Progenitor cell of endocrine pancreas (in vitro differentiated cells): ENCODE measurements around the gene FNDC3B. TPM values are rescaled to one million over a fixed set of nuclear protein-coding genes. Genes with fewer than 3 reads are reported as not detected.

Experiments used
- DNase-seq: peaks from one replicate; pipeline ENCODE4 v3.0.0; 2021; ENCODE audit warnings: low spot score; ENCODE audit not compliant: unreplicated experiment
- H3K27ac Mint-ChIP-seq: 2 replicates; pipeline ENCODE4 v1.8.0; 2021; ENCODE audit warnings: mild to moderate bottlenecking, moderate library complexity, mixed read lengths
- H3K27me3 Mint-ChIP-seq: 2 replicates; pipeline ENCODE4 v1.8.0; 2021; ENCODE audit warnings: mixed read lengths
- H3K36me3 Mint-ChIP-seq: 2 replicates; pipeline ENCODE4 v1.8.0; 2022; ENCODE audit warnings: mixed read lengths; ENCODE audit not compliant: insufficient read depth
- H3K4me1 Mint-ChIP-seq: 2 replicates; pipeline ENCODE4 v1.8.0; 2021; ENCODE audit warnings: low read depth, mixed read lengths
- H3K4me3 Mint-ChIP-seq: 2 replicates; pipeline ENCODE4 v1.8.0; 2021; ENCODE audit warnings: low read depth, mild to moderate bottlenecking, moderate library complexity, mixed read lengths
- H3K9me3 Mint-ChIP-seq: 2 replicates; pipeline ENCODE4 v1.8.0; 2021; ENCODE audit warnings: low read depth, mixed read lengths
- CTCF ChIP-seq: fragments of 200-600 bp; sonication (generic); IDR thresholded peaks from one replicate; pipeline ENCODE4 v1.5.0; 2021; ENCODE audit warnings: antibody characterized with exemption, mild to moderate bottlenecking; ENCODE audit not compliant: unreplicated experiment
- total RNA-seq: library from RNA; stranded (reverse); gene quantifications from 2 replicates; pipeline ENCODE4 v1.2.1, GENCODE V29; 2021

FNDC3B gene
- total RNA-seq, 1 donor from 2014 or later = 158 TPM

- Mint-ChIP-seq H3K36me3 (no peaks in the 10 kb centered on the region), H3K4me1 (peaks cover 5% of the 10 kb centered on the region), H3K27me3 (no peaks in the 10 kb centered on the region), H3K4me3 (no peak overlapping the region), H3K27ac (no peak overlapping the region), H3K9me3 (peaks cover 7% of the 10 kb centered on the region)
- no peak for DNase-seq
- TF ChIP-seq CTCF = no peak
These were observed 18.2 kb upstream of the FNDC3B start for GRCh38 chr3:172021164-172021563.

- Mint-ChIP-seq H3K36me3 (no peaks in the 10 kb centered on the region), H3K27ac (no peak overlapping the region), H3K4me1 (peaks cover 5% of the 10 kb centered on the region), H3K9me3 (peaks cover 7% of the 10 kb centered on the region), H3K4me3 (no peak overlapping the region), H3K27me3 (no peaks in the 10 kb centered on the region)
- no peak for TF ChIP-seq CTCF
- DNase-seq = no peak
These were observed 17.5 kb upstream of the FNDC3B start for GRCh38 chr3:172021859-172022258.

GRCh38 chr3:172023915-172024314, 15.5 kb upstream of the FNDC3B start:
- Mint-ChIP-seq H3K4me3 (no peak overlapping the region), H3K4me1 (peaks cover 5% of the 10 kb centered on the region), H3K27me3 (no peaks in the 10 kb centered on the region), H3K36me3 (no peaks in the 10 kb centered on the region), H3K27ac (no peak overlapping the region), H3K9me3 (no peaks in the 10 kb centered on the region)
- TF ChIP-seq CTCF = no peak
- DNase-seq = no peak

GRCh38 chr3:172024679-172025078, 14.7 kb upstream of the FNDC3B start:
- H3K36me3 Mint-ChIP-seq = no peaks in the 10 kb centered on the region
- no peak overlapping the region for H3K4me3 Mint-ChIP-seq
- DNase-seq = no peak
- H3K27me3 Mint-ChIP-seq = no peaks in the 10 kb centered on the region
- H3K4me1 Mint-ChIP-seq = peaks cover 5% of the 10 kb centered on the region
- H3K27ac Mint-ChIP-seq = no peak overlapping the region
- no peaks in the 10 kb centered on the region for H3K9me3 Mint-ChIP-seq
- no peak for TF ChIP-seq CTCF

- no peak for TF ChIP-seq CTCF
- Mint-ChIP-seq H3K27ac (no peak overlapping the region), H3K4me1 (no peaks in the 10 kb centered on the region), H3K36me3 (no peaks in the 10 kb centered on the region), H3K4me3 (no peak overlapping the region), H3K9me3 (no peaks in the 10 kb centered on the region), H3K27me3 (no peaks in the 10 kb centered on the region)
- DNase-seq = no peak
These were observed 9.8 kb upstream of the FNDC3B start for GRCh38 chr3:172029425-172030098.
